HL-60/S4 treated with phorbol 12-myristate 13-acetate at 8.2 ng/mL for 4 days and 3 days (cell line): ENCODE data around the gene NGEF.

ENCODE experiments used
- in situ Hi-C: fragments of 300-500 bp; cut with MboI; formaldehyde crosslinking; loops from 2 replicates; pipeline ENCODE4 v1.15.0; 2022; ENCODE audit warnings: low sequenced_read_pairs

The NGEF gene

DNA sequence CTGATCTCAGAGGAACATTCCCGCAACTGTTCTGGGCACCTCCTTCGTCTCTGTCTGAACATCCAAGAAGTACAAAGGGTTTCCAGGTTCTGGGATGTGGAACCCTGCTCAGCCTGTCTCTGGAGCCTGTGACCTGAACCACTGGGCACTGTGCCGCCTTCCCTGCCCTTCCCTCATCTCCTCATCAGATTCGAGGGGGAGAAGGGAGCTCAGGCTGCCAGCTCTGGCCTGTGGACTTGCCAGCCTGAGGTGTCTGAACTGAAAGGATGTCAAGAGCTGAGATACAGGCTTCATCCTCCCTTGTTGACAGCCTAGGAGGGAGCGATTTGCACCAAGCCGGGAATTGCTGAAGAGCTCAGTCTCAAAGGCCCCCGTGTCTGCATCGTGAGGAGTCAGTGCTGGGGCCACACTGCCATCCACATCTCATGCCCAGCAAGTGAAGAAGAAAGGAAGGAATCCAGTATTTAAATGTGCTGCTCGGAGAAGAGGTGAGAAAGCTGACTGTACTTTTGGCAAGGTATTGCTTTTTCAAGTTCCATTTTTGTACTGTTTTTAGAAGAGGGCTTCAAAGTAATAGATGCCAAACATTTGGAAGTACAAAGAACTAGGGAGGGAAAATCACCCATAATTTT, 32.0 kb upstream of the NGEF start:
- in situ Hi-C loops, result no loop called here

DNA sequence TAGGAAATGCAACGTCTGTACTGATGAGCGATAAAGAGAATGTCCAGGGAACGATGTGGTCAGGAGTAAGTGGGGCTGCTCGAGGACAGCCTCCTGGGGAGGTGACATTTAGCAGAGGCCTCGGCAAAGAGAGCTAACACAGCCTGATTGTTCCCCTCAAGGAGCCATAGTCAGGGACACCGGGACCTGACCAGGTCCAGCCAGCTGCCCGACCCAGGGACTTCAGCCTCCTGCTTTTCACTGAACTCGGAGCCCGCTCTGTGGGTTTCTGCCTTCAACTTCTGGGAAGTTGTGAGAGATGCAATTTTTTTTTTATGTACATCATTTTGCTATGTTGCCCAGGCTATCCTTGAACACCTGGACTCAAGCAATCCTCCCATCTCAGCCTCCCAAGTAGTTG, 29.5 kb upstream of the NGEF start:
- in situ Hi-C loops, result no loop called here

DNA sequence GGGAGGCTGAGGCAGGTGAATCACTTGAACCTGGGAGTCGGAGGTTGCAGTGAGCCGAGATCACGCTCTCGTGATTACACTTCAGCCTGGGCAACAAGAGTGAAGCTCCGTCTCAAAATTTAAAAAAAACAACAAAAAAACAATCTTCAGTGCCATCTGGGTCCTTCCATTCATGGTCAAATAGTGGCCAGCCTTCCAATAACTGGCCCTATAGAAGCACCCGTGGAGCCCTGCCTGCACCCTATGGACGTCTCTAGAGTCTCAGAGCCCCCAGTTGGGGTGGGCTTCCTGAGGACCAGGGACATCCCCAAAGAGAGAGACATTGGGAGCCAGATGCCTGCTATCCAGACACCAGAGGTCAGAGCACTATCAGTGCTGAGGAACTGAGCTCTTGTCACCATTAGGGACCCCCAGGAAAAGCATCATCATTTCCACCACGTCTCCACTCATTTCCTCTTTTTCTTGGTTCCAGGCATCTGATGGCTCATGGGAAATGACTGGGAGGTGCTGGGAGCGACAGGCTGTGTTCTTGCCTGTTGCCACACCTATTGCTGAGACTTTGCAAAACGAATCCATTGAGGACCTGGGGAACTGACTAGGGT, 28.8 kb upstream of the NGEF start:
- in situ Hi-C loops, result no loop called here

DNA sequence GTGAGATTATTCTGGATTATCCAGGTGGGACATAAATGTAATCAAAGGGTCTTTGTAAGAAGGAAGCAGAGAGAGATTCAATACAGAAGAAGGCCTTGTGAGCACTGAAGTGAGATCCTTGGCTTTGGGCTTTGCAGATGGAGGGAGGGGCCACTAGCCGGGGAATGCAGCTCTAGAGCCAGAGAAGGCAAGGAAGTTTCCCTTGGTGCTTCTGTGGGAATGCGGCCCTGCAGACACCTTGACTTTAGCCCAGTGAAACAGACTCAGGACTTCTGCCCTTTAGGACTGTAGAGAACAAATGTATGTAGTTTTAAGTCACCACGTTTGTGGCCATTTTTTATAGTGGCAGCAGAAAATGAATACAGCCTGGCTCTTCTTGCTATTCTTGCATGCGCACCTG, 27.5 kb upstream of the NGEF start:
- in situ Hi-C loops, result no loop called here

DNA sequence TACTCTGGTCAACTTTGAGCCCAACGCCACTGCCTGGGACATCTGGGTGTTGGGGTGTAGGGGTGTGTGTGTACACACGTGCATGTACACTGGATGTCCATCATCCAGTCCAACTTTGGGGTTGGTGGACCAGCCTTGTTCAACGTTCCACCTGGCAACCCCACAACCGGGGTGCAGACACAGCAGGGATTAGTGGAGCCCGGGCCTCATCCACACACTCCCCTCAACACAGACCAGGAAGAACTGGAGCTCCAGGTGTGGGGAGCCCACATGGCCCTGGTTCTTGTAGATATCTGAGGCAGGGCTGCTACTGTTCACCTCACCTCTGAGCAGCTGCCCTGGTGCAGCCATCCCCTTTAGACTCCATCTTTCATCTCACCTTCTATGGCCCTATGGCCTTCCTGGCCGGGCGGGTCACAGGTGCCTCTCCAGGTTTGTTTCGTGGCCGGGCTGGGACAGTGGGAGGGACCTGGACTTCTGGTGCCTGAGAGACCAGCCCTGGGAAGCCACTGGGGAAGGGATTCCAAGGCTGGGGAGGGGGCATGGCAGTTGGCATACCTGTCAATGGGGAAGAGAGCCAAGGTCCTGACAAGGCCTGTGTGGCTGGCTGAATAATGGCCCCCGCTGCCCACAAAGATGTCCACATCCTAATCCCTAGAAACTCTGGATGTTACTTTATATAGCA, 26.9 kb upstream of the NGEF start:
- in situ Hi-C loops, result no loop called here

DNA sequence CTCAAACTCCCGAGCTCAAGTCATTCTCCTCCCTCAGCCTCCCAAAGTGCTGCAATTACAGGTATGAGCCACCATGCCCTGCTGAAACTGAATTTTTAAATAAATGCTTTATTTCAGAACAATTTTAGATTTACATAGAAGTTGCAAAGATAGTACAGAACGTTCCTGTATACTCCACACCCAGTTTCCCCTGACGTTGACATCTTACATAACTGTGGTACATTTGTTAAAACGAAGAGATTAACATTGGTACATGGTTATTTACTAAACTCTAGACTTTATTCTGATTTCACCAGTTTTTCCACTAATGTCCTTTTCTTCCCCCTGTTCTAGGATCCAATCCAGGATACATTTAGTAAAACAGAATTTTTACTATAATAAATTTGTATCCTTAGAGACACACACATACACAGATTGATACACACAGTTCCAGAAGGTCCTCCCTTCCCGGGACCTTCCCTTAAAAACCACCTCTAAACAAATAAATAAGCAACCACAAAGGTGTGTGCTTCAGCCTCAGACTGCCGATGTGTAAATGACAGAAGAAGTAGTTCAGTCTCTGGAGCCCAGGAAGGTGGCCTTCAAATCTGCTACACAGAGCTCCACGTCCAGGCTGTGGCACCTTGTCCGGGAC, 26.3 kb upstream of the NGEF start:
- in situ Hi-C loops, result no loop called here

DNA sequence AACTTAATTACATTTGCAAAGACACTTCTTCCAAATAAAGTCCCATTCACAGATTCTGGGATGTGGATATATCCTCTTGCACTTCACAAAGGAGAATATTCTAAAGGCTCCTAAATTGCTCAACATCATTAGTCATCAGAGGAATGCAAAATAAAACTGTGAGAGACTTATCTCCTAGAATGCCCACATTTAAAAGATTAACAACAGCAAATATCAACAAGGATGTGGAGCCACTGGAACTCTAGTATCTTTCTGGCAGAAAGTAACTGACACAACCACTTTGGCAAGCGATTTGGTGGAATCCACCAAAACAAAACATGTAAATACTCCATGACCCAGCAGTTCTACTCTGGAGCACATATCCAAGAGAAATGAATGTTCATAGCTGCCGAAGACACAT, 24.0 kb upstream of the NGEF start:
- in situ Hi-C loops, result no loop called here

DNA sequence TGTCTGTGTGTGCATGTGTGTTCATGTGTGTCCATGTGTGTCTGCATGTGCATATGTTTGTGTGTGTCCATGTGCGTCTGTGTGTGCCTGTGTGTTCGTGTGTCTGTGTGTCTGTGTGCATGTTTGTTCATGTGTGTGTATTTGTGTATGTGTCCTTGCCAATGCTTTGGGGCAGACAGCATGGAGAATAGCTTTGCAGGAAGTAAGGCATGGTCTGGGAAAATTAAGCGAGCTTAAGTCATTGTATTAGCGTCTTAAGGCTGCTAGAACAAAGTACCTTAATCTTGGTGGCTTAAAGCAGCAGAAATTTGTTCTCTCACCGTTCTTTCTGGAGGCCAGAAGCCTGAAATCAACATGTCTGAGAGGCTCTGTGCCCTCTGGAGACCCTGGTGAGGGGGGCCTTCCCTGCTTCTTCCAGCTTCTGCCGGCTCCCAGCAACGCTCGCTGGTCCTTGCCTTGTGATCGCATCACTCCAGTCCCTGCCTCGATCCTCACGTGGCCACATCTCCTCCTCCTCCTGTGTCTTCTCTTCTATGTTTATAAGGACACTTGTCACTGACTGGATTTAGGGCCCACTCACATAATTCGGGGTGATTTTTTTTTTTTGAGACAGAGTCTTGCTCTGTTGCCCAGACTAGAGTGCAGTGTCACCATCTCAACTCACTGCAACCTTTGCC, 23.2 kb upstream of the NGEF start:
- in situ Hi-C loops, result no loop called here

DNA sequence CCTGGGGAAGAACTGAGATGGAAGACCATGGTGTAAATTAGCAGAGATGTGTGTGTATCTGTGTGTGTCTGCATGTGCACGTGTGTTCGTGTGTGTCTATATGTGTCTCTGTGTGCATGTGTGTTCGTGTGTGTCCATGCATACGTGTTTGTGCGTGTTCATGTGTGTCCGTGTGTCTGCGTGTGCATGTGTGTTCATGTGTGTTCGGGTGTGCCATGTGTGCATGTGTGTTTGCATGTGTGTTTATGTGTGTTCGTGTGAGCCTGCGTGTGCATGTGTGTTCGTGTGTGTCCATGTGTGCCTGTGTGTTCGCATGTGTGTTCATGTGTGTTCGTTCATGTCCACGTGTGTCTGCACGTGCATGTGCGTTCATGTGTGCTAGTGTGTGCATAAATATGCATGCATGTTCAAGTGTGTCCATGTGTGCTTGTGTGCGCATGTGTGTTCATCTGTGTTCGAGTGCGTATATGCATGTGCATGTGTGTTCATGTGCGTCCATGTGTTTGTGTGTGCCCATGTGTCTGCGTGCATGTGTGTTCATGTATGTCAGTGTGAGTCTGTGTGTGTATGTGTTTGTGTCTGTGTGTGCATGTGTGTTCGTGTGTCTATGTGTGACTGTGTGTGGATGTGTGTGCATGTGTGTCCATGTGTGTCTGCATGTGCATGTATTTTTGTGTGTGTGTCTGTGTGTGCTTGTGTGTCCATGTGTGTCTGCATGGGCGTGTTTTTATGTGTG, 22.5 kb upstream of the NGEF start:
- in situ Hi-C loops, result no loop called here

DNA sequence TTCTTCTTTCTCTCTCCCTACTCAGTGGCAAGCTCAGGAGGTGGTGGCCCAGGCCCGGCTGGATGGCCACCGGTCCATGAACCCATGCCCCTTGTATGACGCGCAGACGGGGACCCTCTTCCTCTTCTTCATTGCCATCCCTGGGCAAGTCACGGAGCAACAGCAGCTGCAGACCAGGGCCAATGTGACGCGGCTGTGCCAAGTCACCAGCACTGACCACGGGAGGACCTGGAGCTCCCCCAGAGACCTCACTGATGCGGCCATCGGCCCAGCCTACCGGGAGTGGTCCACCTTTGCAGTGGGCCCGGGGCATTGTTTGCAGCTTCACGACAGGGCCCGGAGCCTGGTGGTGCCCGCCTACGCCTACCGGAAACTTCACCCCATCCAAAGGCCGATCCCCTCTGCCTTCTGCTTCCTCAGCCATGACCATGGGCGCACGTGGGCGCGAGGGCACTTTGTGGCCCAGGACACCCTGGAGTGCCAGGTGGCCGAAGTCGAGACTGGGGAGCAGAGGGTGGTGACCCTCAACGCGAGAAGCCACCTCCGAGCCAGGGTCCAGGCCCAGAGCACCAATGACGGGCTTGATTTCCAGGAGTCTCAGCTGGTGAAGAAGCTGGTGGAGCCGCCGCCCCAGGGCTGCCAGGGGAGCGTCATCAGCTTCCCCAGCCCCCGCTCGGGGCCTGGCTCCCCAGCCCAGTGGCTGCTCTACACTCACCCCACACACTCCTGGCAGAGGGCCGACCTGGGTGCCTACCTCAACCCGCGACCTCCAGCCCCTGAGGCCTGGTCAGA, 21.2 kb upstream of the NGEF start:
- in situ Hi-C loops, result no loop called here

DNA sequence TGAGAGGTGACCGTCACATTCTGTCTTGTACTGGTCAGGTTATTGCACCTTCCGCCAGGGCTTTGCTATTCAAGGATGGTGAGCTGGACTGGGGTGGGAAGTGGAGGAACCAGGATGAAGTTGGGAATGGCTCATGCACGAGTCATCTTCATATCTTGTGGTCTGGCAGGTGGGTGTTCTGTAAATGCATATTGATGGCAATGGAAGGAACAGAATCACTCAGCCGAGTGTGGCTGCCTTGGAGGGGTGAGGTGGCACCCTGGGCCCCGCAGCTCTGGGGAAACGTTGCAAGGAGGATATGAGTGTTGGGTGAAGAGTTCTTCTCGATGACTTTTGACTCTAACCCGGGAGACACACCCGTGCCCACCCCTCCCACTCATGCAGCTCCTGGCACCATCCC, 20.6 kb upstream of the NGEF start:
- in situ Hi-C loops, result no loop called here

DNA sequence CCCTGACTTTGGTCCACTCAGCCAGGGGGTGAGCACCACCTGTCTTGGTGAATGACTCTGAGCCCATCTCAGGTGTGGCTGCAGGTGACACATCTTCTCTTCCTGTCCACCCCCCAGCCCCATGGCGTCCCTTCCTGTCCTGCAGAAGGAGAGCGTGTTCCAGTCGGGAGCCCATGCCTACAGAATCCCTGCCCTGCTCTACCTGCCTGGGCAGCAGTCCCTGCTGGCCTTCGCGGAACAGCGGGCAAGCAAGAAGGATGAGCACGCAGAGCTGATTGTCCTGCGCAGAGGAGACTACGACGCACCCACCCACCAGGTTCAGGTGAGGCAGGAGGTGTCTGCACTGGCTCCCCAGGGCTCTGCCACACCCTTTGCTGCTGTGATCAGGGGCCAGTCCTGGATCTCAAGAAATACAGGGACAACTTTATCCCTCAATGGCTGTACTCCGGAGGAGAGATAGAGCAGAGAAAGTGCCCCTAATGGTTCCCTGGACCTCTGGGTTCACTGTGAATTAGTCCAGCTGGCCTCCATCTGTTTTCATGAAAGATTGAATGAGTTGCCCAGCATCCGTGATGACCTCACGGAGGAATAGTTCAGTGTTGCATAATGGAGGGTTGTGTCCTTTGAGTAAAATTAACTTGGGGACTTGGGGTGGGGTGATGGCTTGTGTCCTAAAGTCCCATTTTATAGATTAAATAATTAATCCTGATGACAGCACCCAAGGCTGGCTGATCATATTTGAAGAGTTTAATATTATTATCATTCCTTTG, 19.7 kb upstream of the NGEF start, which contains the start of gene NEU2:
TSS of gene NEU2 (plus strand) at position 122 of the 770 bp plus-strand sequence. CDS start at position 122, 0 bp downstream.
- in situ Hi-C loops, result no loop called here

DNA sequence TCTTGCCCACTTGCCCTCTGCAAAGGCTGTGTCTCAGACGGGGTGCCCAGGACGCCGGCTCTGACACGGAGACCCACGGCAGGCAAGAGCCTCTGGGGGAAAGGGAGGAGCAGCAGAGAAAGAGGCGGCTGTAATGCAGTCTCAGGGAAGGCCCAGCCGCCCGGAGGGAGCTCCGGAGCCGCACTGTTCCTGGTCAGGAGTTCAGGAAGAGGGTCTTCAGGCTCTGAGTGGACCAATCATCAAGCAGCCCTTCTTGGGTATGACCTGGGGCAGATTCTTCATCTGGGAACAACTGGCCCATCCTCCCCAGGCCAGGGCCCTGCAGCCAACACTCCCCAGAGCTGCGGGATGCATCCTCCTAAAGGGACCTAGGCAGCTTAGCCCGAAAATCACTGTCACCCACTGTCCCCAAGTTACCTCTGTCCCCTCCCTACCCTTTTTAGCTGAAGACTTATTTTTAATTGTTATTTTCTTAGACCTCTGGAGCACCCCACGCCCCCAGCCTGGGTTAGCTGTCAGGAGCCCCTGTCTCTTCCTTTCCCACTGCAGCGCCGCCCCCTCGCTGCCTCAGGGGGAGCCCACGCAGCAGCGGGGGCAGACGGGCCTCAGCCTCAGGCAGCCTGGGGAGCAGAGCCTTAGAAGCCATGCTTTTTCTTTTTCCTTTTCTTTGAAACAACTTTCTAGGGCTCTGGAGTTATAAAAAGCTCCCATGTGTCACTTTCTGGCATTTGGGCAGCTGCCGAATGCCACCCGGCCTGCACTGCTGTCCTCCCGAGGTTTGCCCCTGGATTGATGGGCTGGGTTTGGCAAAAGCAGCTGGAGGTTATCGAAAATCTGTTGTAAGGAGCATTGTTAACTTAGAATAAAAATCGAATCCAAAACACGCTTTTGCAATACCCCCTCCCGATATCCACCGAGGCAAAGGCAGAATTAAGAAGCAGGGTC, 18.8 kb upstream of the NGEF start:
- in situ Hi-C loops, result no loop called here

DNA sequence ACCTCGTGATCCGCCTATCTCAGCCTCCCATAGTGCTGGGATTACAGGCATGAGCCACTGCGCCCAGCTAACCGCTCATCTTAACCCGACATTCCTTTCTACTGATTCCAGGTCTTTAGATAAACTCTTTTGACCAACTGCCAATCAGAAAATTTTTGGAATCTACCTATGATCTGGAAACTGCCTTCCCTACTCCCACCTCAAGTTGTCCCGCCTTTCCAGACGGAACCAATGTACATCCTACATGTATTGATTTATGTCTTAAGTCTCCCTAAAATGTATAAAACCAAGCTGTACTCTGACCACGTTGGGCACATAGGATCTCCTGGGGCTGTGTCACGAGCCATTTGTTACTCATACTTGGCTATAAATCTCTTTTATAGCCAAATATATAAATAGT, 16.3 kb upstream of the NGEF start:
- in situ Hi-C loops, result loop anchor here (10.0 kb wide), 1 partner anchor 165 kb away; no protein-coding TSS in a partner anchor

DNA sequence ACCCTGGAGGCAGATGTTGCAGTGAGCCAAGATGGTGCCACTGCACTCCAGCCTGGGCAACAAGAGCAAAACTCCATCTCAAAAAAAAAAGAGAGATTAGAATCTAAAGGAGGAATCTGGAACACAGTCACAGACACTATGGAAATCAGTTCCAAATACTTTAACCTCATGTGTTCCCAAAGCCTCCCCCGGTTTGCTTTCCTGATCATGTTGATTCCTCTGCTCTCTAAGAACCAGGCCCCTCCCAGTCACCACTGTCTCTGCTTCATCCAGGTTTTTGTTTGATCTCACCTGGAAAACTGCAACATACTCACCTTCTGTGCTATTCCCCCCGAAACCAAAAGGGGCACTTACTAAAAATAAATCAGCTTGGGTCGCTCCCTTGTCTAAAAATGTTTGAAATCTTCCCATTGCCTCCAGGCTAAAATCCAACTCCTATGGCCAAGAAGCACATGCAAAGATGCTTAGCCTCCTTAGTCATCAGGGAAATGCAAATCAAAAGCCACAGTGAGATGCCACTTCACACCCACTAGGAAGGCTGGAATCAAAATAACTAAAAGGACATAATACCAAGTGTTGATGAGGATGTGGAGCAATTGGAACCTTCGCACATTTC, 13.2 kb upstream of the NGEF start:
- in situ Hi-C loops, result loop anchor here (10.0 kb wide), 1 partner anchor 162 kb away; no protein-coding TSS in a partner anchor

DNA sequence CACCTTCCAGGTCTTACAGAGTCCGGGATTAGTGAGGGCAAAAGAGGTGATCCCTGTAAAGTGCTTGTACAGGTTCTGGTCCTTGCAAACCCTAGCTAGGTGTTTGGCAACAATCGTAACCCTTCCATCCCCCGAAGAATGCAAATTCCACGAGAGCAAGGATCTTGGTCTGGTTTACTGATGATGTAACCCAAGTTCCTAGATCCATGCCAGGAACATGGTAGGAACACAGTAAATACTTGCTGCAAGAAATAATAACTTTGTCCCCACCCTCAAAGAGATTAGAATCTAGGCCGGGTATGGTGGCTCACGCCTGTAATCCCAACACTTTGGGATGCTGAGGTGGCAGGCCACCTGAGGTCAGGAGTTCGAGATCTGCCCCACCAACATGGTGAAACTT, 12.7 kb upstream of the NGEF start:
- in situ Hi-C loops, result loop anchor here (10.0 kb wide), 1 partner anchor 161 kb away; no protein-coding TSS in a partner anchor

DNA sequence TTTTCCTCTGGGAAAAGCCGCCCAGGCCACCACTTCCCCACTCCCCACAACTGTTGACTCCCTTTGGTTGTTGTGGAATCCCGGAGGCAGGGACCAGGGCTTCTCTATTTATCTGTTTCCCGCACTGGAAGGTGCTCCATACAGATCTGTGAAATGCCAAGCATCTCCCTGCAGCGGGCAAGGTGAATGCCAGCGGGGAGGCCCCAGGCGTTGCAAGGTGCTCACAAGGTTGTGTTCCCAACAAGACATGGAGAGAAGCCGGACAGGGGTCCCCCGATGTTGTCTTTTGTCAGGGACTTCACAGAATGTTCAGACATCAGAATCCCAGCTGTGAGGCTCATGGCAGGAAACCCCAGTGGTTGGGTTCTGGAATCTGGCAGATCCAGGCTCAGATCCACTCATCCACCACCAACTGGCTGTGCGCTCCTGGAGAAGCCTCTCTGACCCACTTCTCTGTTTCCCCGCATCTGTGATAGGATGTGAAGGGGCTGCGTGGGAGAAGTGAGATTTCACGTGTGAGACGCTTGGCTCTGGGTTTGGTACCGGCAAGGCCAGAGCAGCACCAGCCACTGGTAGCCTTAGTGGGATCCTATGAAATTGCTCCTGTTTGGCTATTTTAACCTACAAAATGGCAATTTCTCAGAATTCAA, 10.8 kb upstream of the NGEF start:
- in situ Hi-C loops, result loop anchor here (10.0 kb wide), 1 partner anchor 159 kb away; no protein-coding TSS in a partner anchor
